Mucosa of rectum (tissue), 2 donors: ENCODE data around the gene TBC1D10A.

Experiments
- H3K27ac ChIP-seq, 2 donors: one replicate each; pipeline ENCODE4 v1.7.0; 2013; ENCODE audit warnings: inconsistent platforms in 2 of 2, low read depth in 2 of 2, low read length in 2 of 2
- H3K27me3 ChIP-seq, 2 donors: one replicate each; pipeline ENCODE4 v1.7.0; 2013; ENCODE audit warnings: low read length in 2 of 2; ENCODE audit not compliant: control insufficient read depth in 2 of 2, insufficient read depth in 2 of 2
- H3K36me3 ChIP-seq, 2 donors: one replicate each; pipeline ENCODE4 v1.7.0; 2013; ENCODE audit warnings: low read length in 2 of 2; ENCODE audit not compliant: control insufficient read depth in 2 of 2, insufficient read depth in 2 of 2
- H3K4me1 ChIP-seq, 2 donors: one replicate each; pipeline ENCODE4 v1.7.0; 2013; ENCODE audit warnings: low read length in 2 of 2, mild to moderate bottlenecking in 1 of 2; ENCODE audit not compliant: control insufficient read depth in 2 of 2, insufficient read depth in 2 of 2
- H3K4me3 ChIP-seq, 2 donors: one replicate each; pipeline ENCODE4 v1.7.0; 2013; ENCODE audit warnings: low read length in 2 of 2
- H3K9ac ChIP-seq, 2 donors: one replicate each; pipeline ENCODE4 v1.7.0; 2013; ENCODE audit warnings: low read length in 2 of 2, low read depth in 1 of 2, mild to moderate bottlenecking in 1 of 2
- H3K9me3 ChIP-seq, 2 donors: one replicate each; pipeline ENCODE4 v1.7.0; 2013; ENCODE audit warnings: low read length in 2 of 2; ENCODE audit not compliant: control insufficient read depth in 2 of 2
- donor health status: healthy.
- donor health status: Normal muscosa, but diverticular disease.

The TBC1D10A gene

DNA sequence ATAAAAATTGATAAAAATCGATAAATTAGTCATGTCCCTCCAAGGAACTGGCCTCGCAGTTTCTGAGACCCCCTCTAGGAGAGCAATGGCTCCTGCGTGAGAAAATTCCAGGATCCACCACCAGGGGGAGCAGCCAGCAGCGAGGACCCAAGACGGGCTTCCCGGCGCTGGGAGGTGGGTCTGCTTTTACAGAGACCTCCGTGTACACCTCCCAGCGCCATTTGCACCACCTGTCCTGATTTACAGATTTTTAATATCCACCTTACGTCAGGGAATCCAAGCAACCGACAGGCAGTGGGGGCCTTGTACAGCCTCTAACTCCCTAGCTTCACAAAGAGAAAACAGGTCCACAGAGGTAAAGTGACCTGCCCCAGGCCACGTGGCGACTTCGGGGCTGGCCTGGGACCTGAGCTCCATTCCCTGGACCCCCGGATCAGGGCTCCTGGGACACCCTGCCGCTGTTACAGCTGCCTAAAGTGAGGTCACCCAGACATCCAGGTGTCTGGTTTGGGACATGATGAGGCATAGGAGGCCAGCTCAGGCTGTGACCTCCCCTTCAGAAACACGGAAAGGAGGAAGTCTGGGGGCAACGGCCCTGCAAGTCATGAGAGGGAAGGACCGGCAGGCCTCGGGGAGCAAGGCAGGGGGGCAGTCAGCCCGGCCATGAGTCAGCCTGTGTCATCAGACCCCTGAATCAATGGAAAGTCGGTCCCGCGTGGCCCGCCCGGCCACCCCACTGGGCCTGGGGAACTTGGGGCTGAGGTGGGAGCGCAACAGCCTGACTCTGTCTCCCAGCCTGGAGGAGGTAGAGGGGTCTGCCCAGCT lies 63.6 kb downstream of the TBC1D10A start:
- H3K27ac ChIP-seq: no peak overlapping the region
- H3K36me3 ChIP-seq: no peaks in the 10 kb centered on the region
- H3K4me1 ChIP-seq: peaks cover 7 to 10% of the 10 kb centered on the region in 2 donors
- H3K9ac ChIP-seq: peak overlapping the region; percentile 42 to 52
- H3K27me3 ChIP-seq: no peaks in the 10 kb centered on the region
- H3K9me3 ChIP-seq: no peaks in the 10 kb centered on the region
- peak overlapping the region; percentile 29 to 43 for H3K4me3 ChIP-seq

DNA sequence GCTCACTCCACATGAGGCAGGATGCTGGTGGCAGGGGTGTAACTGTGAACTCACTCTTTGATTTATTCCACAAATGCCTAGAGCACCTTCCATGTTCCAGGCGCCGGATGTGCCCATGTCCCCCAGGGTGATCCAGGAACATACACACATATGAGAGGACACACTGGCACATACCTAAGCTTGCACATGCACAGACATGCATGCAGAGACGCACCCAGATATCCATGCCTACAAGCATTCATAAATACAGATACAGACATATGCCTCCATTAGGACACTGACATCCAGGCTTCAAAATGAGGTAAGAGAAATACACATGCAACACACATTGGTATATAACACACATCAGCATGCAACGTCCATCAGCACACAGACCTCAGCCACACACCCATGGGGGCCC lies 64.6 kb downstream of the TBC1D10A start:
- Histone ChIP-seq H3K36me3 (no peaks in the 10 kb centered on the region), H3K4me3 (no peak overlapping the region), H3K27ac (no peak overlapping the region), H3K27me3 (no peaks in the 10 kb centered on the region), H3K4me1 (peaks cover 12 to 14% of the 10 kb centered on the region in 2 donors), H3K9ac (no peak overlapping the region), H3K9me3 (no peaks in the 10 kb centered on the region)

DNA sequence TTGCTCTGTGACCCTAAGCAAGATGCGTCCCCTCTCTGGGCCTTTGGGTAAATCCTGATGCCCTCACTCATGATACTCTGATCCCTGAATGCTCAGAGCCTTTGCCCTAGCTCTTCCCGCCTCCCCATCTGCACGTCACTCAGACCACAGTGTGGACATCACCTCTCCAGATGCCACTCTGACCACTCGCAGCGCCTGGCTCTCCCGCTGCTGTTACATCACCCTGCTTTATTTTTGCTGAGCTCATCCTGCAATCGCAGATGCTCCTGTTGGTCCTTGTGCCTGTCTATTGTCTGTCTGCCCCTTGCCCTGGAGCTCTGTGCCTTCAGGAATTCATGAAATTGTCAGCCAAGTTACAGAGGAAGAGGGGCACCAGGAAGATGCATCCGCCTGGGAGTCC lies 65.6 kb downstream of the TBC1D10A start:
- Histone ChIP-seq H3K27ac (no peak overlapping the region), H3K27me3 (no peaks in the 10 kb centered on the region), H3K9me3 (no peaks in the 10 kb centered on the region), H3K4me3 (no peak overlapping the region), H3K36me3 (no peaks in the 10 kb centered on the region), H3K4me1 (peaks cover 10 to 20% of the 10 kb centered on the region in 2 donors), H3K9ac (no peak overlapping the region)

DNA sequence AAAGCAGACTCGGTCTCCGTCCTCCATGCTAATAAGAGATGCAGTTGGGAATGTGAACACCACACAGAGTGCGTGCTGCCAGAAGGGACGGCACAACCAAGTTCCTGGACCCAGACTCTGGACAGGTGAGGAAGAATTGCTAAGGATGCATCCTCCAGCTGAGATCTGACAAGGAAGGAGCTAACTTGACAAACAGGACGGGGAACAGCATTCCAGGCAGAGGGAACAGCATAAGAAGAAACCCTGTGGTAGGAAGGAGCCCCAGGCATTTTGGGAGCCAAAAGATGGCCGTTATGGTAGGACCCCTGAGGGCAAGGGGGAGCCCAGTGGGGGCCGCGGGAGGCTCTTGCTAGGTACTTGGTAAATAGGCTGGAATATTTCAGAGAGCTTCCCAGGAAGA lies 66.1 kb downstream of the TBC1D10A start:
- Histone ChIP-seq H3K27me3 (no peaks in the 10 kb centered on the region), H3K36me3 (no peaks in the 10 kb centered on the region), H3K9me3 (no peaks in the 10 kb centered on the region), H3K27ac (no peak overlapping the region), H3K4me3 (no peak overlapping the region), H3K4me1 (peaks cover 10 to 21% of the 10 kb centered on the region in 2 donors), H3K9ac (no peak overlapping the region)

DNA sequence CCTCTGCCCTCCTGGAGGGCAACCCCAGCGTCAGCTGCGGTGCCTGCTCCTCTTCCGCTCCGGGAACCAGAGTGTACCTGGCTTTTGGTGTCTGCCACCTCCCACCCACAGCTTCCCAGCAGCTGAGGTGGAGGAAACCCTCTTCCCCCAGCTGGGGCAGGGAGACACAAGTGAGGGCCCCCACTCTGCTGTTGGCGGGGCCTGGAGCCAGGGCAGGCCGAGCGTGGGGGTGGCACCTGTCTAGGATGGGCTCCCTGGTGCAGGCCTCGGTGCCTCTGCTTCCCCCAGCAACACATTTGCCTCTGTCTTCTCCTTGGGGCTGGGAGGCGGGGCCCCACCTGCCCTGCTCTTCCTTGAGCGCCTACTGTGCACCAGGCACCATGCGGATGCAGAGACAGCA lies 66.5 kb downstream of the TBC1D10A start:
- H3K4me3 ChIP-seq: no peak overlapping the region
- H3K36me3 ChIP-seq: no peaks in the 10 kb centered on the region
- H3K27ac ChIP-seq: no peak overlapping the region
- H3K9me3 ChIP-seq: no peaks in the 10 kb centered on the region
- no peak overlapping the region for H3K9ac ChIP-seq
- H3K4me1 ChIP-seq: peaks cover 10 to 21% of the 10 kb centered on the region in 2 donors
- no peaks in the 10 kb centered on the region for H3K27me3 ChIP-seq

DNA sequence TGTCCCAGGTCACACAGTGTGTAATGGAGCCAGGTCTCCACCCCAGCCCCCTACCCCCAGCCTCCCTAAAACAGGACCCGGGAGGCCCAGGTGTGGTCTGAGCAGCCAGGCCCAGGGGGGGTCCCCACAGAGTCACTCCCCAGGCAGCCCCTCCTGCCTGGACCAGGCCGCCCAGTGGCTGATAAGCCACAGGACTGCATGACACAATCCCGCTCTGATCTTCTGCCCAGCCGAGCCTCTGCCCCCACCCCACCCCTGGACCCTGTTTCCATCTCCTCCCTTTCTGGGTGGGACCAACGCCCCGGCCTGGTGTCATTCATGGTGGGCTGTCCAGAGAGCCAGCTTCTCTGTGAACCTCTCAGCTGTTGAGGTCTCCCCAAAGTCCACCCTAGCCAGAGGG lies 72.4 kb downstream of the TBC1D10A start:
- H3K4me1 ChIP-seq: peaks cover 16 to 40% of the 10 kb centered on the region in 2 donors
- no peaks in the 10 kb centered on the region for H3K27me3 ChIP-seq
- no peak overlapping the region for H3K4me3 ChIP-seq
- no peaks in the 10 kb centered on the region for H3K9me3 ChIP-seq
- no peak overlapping the region for H3K27ac ChIP-seq
- no peaks in the 10 kb centered on the region for H3K36me3 ChIP-seq
- no peak overlapping the region for H3K9ac ChIP-seq

DNA sequence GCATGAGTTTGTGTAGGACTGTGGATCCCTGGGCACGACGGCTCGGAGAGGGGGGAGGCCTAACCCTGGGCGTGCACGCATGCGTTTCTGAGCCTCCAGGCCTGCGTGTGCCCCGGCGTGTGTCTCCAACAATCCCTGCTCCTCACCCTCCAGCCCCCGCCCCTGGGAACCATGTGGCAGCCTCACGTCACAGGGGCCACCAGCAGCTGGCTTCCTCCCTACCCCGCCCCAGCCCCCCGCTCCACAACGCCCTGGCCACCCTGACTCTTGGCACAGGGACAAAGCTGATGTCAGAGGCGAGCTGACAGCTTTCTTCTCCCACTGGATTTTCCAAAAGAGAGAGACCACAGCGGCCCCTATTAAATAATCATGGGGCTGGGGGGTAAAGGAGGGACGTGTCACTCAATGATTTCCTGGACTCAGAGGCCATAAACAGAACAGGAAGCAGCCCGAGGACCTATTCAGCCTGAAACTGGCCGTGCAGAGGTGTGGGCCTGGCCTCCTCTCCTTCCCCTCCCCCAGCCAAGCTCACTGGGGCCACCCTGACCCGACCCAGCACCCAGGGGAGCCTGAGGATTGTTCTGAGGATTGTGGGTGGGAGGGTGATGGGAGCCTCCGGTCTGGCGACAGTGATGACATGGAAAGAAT lies 73.4 kb downstream of the TBC1D10A start:
- Histone ChIP-seq H3K4me3 (peak overlapping the region in 1 of 2 donors; percentile 20), H3K9ac (peak overlapping the region; percentile 34 to 47)

DNA sequence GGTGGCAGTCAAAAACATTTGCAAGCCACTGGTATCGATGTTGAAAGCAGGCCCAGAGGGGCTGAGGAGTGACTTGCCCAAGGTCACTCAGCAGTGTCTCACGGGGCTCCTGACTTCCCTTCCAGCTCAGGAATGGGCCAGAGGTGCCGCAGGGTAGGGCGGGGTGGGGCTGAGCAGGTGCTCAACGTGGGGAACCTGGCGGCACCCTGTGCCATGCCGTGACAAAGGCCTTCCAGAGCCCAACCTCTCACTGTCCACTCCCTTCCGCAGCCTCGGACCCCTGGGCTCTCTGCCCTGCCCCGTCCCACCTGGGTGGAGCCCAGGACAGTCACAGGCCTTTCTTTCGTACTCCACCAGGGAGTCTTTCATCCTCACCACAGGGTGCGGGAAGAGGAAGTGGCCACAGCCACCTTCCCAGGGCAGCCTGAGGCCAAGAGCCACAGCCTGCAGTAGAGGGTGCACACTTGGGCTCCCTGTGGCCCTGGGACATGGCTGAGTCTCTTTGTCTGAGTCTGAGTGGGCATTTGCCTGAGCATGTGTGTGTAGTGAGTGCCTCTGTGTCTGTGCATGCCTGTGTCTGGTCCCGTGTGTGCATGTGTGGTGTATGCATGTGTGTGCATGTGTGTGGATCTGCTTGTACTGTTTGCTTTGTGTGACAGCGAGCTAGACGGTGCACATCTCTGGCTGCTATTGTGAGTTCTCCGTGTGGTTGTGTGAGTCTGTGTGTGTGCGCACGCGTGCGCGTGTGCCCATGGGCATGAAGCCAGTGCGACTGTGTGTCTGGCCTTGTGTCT lies 74.1 kb downstream of the TBC1D10A start:
- peak overlapping the region; percentile 26 to 38 for H3K9ac ChIP-seq
- H3K9me3 ChIP-seq: no peaks in the 10 kb centered on the region
- peak overlapping the region; percentile 86 to 92 for H3K27ac ChIP-seq
- peak overlapping the region in 1 of 2 donors; percentile 20 for H3K4me3 ChIP-seq
- no peaks in the 10 kb centered on the region for H3K27me3 ChIP-seq
- H3K36me3 ChIP-seq: no peaks in the 10 kb centered on the region
- H3K4me1 ChIP-seq: peaks cover 23 to 52% of the 10 kb centered on the region in 2 donors

More for the DNA sequence above, 73.4 kb downstream of the TBC1D10A start:
- Histone ChIP-seq H3K27ac (peak overlapping the region; percentile 86 to 92), H3K4me1 (peaks cover 23 to 50% of the 10 kb centered on the region in 2 donors), H3K9me3 (no peaks in the 10 kb centered on the region), H3K27me3 (no peaks in the 10 kb centered on the region), H3K36me3 (no peaks in the 10 kb centered on the region)

DNA sequence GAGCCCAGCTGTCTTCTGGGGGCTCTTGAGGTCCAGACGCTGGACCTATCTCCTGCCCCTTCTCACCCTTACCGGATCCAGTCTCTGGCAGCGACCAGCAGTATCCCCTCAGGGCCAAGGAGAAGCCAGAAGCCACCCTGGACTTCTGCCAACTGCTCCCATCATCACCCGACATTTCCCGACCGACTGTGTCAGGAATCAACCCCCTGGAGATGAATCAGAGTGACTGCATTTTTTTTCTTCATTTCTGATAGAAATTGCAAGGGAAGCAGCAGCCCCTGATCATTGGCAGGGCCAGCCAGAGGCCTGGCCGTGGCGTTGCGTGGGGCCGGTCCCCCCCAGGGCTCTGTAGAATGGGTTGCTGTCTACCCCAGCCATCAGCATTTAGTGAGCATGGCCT lies 75.0 kb downstream of the TBC1D10A start:
- Histone ChIP-seq H3K27ac (peak overlapping the region; percentile 86 to 92), H3K36me3 (no peaks in the 10 kb centered on the region), H3K4me1 (peaks cover 28 to 55% of the 10 kb centered on the region in 2 donors)

More for the DNA sequence above, 75.0 kb downstream of the TBC1D10A start:
- Histone ChIP-seq H3K4me3 (no peak overlapping the region), H3K9ac (peak overlapping the region in 1 of 2 donors; percentile 8), H3K27me3 (no peaks in the 10 kb centered on the region), H3K9me3 (no peaks in the 10 kb centered on the region)
